ENCODE data around the gene ZNF444.

Gene ZNF444

DNA sequence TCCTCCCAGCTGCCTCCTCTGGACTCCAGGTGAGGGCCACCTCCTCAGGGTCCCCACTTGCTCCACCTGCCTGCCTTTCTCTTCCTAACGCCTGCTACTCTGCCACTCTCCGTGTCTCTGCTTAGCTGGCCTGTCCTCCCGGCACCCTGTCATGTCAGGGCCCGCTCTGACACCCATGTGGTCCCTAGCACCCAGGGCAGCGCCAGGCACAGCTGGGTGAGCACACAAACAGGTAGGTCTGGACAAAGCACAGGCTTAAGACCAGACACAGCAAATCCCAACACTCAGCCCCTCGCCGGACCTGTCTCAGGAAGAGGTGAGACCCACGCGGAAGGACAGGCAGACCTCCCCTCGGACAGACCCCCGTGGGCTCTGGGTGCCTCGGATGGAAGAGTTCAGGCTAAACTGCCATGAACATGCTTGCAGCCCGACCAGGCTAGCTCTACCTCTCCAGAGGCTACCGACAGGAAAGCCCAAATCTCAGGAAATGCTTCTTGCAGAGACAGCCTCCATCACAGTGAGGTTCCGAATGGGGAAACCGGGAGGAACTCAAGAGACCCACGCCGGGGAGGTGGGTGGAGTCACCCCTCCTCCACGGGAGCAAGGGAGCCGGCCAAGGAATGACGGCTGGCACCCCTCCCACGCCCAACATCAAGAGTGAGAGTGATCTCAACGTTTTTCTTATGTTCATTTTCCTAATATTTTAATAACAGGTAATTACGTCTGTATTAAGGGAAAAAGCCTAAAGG is 32.5 kb upstream of the ZNF444 start:
- H3K4me3 ChIP-seq (ENCODE audit: control insufficient read depth, low read depth, low read length) = no peak overlapping the region
- no peak for DNase-seq (ENCODE audit: low read depth)
- TF ChIP-seq, protein P1, sequence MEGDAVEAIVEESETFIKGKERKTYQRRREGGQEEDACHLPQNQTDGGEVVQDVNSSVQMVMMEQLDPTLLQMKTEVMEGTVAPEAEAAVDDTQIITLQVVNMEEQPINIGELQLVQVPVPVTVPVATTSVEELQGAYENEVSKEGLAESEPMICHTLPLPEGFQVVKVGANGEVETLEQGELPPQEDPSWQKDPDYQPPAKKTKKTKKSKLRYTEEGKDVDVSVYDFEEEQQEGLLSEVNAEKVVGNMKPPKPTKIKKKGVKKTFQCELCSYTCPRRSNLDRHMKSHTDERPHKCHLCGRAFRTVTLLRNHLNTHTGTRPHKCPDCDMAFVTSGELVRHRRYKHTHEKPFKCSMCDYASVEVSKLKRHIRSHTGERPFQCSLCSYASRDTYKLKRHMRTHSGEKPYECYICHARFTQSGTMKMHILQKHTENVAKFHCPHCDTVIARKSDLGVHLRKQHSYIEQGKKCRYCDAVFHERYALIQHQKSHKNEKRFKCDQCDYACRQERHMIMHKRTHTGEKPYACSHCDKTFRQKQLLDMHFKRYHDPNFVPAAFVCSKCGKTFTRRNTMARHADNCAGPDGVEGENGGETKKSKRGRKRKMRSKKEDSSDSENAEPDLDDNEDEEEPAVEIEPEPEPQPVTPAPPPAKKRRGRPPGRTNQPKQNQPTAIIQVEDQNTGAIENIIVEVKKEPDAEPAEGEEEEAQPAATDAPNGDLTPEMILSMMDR (IDR thresholded peaks at IDR 0.05; ENCODE audit: control insufficient read depth, insufficient read depth, low read depth, low read length, missing control alignments) = no peak

DNA sequence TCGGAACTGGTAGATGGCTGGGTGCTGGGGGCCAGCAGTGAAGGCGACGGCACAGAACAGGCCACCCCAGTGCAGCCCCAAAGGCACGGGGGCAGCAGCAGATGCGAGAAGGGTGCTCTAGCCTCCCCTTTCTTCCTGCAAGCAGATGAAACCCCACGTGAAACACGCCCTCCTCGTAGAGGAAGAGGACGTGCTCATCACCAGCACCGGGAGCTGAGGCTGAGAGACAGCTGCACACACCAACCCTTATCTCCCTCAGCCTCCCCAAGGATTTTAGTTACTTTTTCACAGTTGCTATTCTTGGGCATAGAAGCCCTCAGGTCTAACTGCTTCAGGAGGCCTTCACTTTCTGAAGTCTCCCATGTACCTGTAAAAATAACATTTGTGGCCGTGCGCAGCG is 31.9 kb upstream of the ZNF444 start:
- H3K4me3 ChIP-seq (ENCODE audit: control insufficient read depth, low read depth, low read length) = no peak overlapping the region
- no peak for DNase-seq (ENCODE audit: low read depth)
- TF ChIP-seq, protein P1 (IDR thresholded peaks at IDR 0.05; ENCODE audit: control insufficient read depth, insufficient read depth, low read depth, low read length, missing control alignments) = no peak

DNA sequence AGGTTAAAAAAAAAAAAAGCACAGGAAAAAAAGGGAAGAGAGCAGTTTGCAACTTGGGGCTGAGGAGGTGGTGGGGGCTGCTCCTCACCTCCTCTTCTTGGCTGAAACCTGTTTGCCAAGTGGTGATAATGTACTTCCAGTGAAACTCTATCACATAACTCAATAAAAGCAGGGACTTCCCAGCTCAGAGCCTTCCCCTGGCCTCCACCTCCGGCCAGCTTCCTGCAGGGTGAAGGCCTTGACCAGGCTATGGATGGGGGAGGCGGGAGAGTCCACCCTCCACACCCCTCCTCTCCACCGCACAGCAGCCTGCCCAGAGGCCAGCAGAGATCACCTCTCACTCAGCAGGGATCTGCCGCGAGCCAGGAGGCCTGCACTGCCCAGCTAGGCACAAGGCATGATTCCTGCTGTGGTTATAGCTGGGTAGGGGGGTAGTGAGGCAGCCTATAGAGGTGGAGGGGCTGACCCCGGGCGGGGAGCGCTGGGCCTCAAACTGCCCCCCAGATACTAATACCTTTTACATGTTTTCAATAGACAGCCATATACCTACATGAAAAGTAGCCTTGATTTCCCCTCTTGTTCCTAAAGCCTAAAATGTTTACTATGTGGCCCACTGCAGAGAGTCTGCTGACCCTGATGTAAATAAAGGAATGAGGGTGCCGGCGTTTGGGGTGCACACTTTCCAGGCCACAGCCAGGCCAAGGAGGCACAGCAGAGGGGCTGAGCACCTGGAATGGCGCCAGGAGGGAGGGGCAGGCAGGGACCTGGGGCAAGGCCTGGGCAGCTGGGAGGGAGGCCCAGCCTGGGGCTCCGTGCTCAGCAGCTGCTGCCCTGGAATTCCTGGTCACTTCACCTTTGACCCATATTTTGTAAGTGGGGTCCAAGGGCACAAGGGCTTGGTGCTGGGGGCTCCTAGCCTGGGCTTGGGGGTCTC is 30.3 kb upstream of the ZNF444 start:
- H3K4me3 ChIP-seq (ENCODE audit: control insufficient read depth, low read depth, low read length) = no peak overlapping the region
- TF ChIP-seq, protein P1 (IDR thresholded peaks at IDR 0.05; ENCODE audit: control insufficient read depth, insufficient read depth, low read depth, low read length, missing control alignments) = no peak
- DNase-seq (ENCODE audit: low read depth) = no peak

DNA sequence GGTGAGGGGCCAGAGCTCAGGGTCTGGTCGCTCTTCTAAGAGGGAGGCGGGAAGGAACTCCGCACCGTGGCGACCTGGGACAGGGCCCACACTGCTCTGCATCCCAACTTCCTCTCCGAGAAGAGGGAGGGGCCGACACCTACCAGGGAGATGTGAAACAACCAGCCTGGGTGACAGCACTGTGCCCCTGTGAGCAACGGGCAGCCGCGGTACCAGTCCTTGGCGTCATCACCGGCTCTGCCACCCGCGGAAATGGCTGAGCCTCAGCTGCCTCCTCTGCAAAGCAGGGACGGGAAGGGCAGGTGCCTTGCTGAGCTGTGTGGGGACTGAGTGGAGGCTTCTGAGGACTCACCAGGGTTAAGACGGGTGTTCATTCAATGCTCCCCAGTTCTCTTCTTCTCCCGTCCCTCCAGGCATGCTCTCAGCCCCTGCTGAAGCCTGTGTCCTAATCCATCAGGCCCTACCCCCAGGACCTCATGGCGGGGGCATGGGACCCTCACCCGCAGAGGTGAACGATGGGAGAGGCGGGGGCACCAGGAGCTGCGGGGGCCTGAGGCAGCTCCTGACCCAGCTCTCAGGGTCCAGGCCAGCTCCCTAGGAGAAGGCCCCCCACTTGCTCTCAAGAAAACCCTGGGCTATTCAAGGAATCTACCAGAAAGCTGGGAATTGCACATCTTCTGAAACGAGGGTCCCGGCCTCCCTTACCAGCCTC is 29.3 kb upstream of the ZNF444 start:
- H3K4me3 ChIP-seq (ENCODE audit: control insufficient read depth, low read depth, low read length) = no peak overlapping the region
- DNase-seq (ENCODE audit: low read depth) = no peak
- TF ChIP-seq, protein P1 (IDR thresholded peaks at IDR 0.05; ENCODE audit: control insufficient read depth, insufficient read depth, low read depth, low read length, missing control alignments) = no peak

DNA sequence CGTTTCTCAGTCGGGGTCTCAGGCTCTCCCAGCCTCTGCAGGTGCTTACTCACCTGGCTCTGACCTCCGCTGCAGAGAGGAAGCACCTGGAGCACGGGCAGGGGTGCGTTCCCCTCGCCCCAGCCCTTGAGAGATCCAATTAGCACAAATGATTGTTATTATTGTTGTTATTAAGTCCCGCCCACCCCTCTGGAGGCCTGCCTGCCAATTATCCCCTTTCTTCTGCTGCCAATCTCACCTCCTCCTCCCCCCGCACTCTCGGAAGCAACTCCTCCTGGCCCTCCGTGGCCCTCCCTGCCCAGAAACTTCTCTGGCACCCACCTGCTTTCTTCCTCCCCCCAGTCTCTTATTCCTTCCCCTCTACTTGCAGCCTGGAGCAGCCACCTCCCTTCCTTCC is 28.8 kb upstream of the ZNF444 start:
- H3K4me3 ChIP-seq (ENCODE audit: control insufficient read depth, low read depth, low read length) = no peak overlapping the region
- TF ChIP-seq, protein P1 (IDR thresholded peaks at IDR 0.05; ENCODE audit: control insufficient read depth, insufficient read depth, low read depth, low read length, missing control alignments) = no peak
- DNase-seq (ENCODE audit: low read depth) = no peak

DNA sequence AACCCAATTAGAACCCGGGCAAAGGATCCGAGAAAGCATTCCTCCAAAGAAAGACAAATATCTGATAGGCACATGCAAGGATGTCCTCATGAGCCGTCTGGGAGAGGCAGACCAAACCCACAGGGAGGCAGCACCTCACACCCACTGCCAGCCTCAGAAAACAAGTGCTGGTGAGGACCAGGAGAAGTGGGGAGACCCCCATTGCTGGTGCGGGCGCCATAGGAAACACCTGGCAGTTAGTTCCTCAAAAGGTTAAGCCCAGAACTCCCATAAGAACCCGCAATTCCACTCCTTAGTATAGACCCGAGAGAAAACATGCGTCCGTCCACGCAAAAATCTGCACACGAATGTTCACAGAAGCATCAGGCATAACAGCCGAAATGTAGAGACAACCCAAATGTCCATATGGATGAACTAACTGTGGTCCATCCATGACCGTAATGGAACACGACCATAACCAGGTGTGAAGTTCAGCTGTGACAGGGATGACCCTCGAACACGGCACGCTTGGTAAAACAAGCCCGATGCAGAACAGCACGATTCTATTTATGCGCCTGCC is 27.9 kb upstream of the ZNF444 start:
- H3K4me3 ChIP-seq (ENCODE audit: control insufficient read depth, low read depth, low read length) = no peak overlapping the region
- TF ChIP-seq, protein P1 (IDR thresholded peaks at IDR 0.05; ENCODE audit: control insufficient read depth, insufficient read depth, low read depth, low read length, missing control alignments) = no peak
- DNase-seq (ENCODE audit: low read depth) = no peak

All from AG09309 (cell line).